ENCODE data around the gene APOO.
A peak's percentile ranks its signal among the peaks of the same experiment; 100 is the strongest.

Gene APOO

GRCh38 chrX:23936180-23936579 is 28.4 kb upstream of the APOO start:
- no peaks in the 10 kb centered on the region for H3K9me3 ChIP-seq (ENCODE audit: control insufficient read depth in 2 of 2, low read length in 2 of 2)
- H3K27ac ChIP-seq (ENCODE audit: low read depth in 2 of 2, low read length in 2 of 2) = no peak overlapping the region

GRCh38 chrX:23935106-23935505 is 27.4 kb upstream of the APOO start:
- Histone ChIP-seq H3K36me3 (ENCODE audit: control insufficient read depth in 2 of 2, insufficient read depth in 2 of 2, low read length in 2 of 2) (no peaks in the 10 kb centered on the region), H3K9me3 (ENCODE audit: control insufficient read depth in 2 of 2, low read length in 2 of 2) (no peaks in the 10 kb centered on the region), H3K4me1 (ENCODE audit: control insufficient read depth in 2 of 2, insufficient read depth in 2 of 2, low read length in 2 of 2) (peaks cover 0 to 3% of the 10 kb centered on the region in 2 donors), H3K27ac (ENCODE audit: low read depth in 2 of 2, low read length in 2 of 2) (no peak overlapping the region), H3K9ac (ENCODE audit: low read depth in 1 of 2, low read length in 2 of 2) (no peak overlapping the region), H3K4me3 (ENCODE audit: low read length in 2 of 2) (no peak overlapping the region), H3K27me3 (ENCODE audit: control insufficient read depth in 2 of 2, insufficient read depth in 2 of 2, low read length in 2 of 2) (peaks cover 4% of the 10 kb centered on the region in 2 donors)

More at GRCh38 chrX:23936180-23936579, 28.4 kb upstream of the APOO start:
- Histone ChIP-seq H3K27me3 (ENCODE audit: control insufficient read depth in 2 of 2, insufficient read depth in 2 of 2, low read length in 2 of 2) (peaks cover 4 to 7% of the 10 kb centered on the region in 2 donors), H3K36me3 (ENCODE audit: control insufficient read depth in 2 of 2, insufficient read depth in 2 of 2, low read length in 2 of 2) (no peaks in the 10 kb centered on the region), H3K4me1 (ENCODE audit: control insufficient read depth in 2 of 2, insufficient read depth in 2 of 2, low read length in 2 of 2) (peaks cover 0 to 2% of the 10 kb centered on the region in 2 donors), H3K9ac (ENCODE audit: low read depth in 1 of 2, low read length in 2 of 2) (no peak overlapping the region), H3K4me3 (ENCODE audit: low read length in 2 of 2) (no peak overlapping the region)

GRCh38 chrX:23932046-23932445 is 24.3 kb upstream of the APOO start:
- Histone ChIP-seq H3K36me3 (ENCODE audit: control insufficient read depth in 2 of 2, insufficient read depth in 2 of 2, low read length in 2 of 2) (no peaks in the 10 kb centered on the region), H3K27me3 (ENCODE audit: control insufficient read depth in 2 of 2, insufficient read depth in 2 of 2, low read length in 2 of 2) (peaks cover 2 to 7% of the 10 kb centered on the region in 2 donors), H3K9me3 (ENCODE audit: control insufficient read depth in 2 of 2, low read length in 2 of 2) (no peaks in the 10 kb centered on the region), H3K9ac (ENCODE audit: low read depth in 1 of 2, low read length in 2 of 2) (no peak overlapping the region), H3K4me3 (ENCODE audit: low read length in 2 of 2) (no peak overlapping the region), H3K27ac (ENCODE audit: low read depth in 2 of 2, low read length in 2 of 2) (no peak overlapping the region), H3K4me1 (ENCODE audit: control insufficient read depth in 2 of 2, insufficient read depth in 2 of 2, low read length in 2 of 2) (peaks cover 0 to 3% of the 10 kb centered on the region in 2 donors)

- no peak overlapping the region for H3K4me3 ChIP-seq (ENCODE audit: low read length in 2 of 2)
- H3K36me3 ChIP-seq (ENCODE audit: control insufficient read depth in 2 of 2, insufficient read depth in 2 of 2, low read length in 2 of 2) = no peaks in the 10 kb centered on the region
- H3K9ac ChIP-seq (ENCODE audit: low read depth in 1 of 2, low read length in 2 of 2) = no peak overlapping the region
- H3K27ac ChIP-seq (ENCODE audit: low read depth in 2 of 2, low read length in 2 of 2) = no peak overlapping the region
- peaks cover 0 to 3% of the 10 kb centered on the region in 2 donors for H3K4me1 ChIP-seq (ENCODE audit: control insufficient read depth in 2 of 2, insufficient read depth in 2 of 2, low read length in 2 of 2)
- no peaks in the 10 kb centered on the region for H3K9me3 ChIP-seq (ENCODE audit: control insufficient read depth in 2 of 2, low read length in 2 of 2)
- peaks cover 0 to 7% of the 10 kb centered on the region in 2 donors for H3K27me3 ChIP-seq (ENCODE audit: control insufficient read depth in 2 of 2, insufficient read depth in 2 of 2, low read length in 2 of 2)
Measured at GRCh38 chrX:23930894-23931604, 23.3 kb upstream of the APOO start.

GRCh38 chrX:23926015-23926414 is 18.3 kb upstream of the APOO start:
- no peaks in the 10 kb centered on the region for H3K36me3 ChIP-seq (ENCODE audit: control insufficient read depth in 2 of 2, insufficient read depth in 2 of 2, low read length in 2 of 2)
- no peak overlapping the region for H3K9ac ChIP-seq (ENCODE audit: low read depth in 1 of 2, low read length in 2 of 2)
- H3K9me3 ChIP-seq (ENCODE audit: control insufficient read depth in 2 of 2, low read length in 2 of 2) = no peaks in the 10 kb centered on the region
- no peak overlapping the region for H3K27ac ChIP-seq (ENCODE audit: low read depth in 2 of 2, low read length in 2 of 2)
- H3K27me3 ChIP-seq (ENCODE audit: control insufficient read depth in 2 of 2, insufficient read depth in 2 of 2, low read length in 2 of 2) = peaks cover 0 to 6% of the 10 kb centered on the region in 2 donors
- H3K4me3 ChIP-seq (ENCODE audit: low read length in 2 of 2) = no peak overlapping the region
- H3K4me1 ChIP-seq (ENCODE audit: control insufficient read depth in 2 of 2, insufficient read depth in 2 of 2, low read length in 2 of 2) = no peaks in the 10 kb centered on the region

- no peaks in the 10 kb centered on the region for H3K36me3 ChIP-seq (ENCODE audit: control insufficient read depth in 2 of 2, insufficient read depth in 2 of 2, low read length in 2 of 2)
- no peak overlapping the region for H3K9ac ChIP-seq (ENCODE audit: low read depth in 1 of 2, low read length in 2 of 2)
- H3K4me3 ChIP-seq (ENCODE audit: low read length in 2 of 2) = no peak overlapping the region
- peaks cover 0 to 2% of the 10 kb centered on the region in 2 donors for H3K9me3 ChIP-seq (ENCODE audit: control insufficient read depth in 2 of 2, low read length in 2 of 2)
- H3K4me1 ChIP-seq (ENCODE audit: control insufficient read depth in 2 of 2, insufficient read depth in 2 of 2, low read length in 2 of 2) = no peaks in the 10 kb centered on the region
- peaks cover 0 to 4% of the 10 kb centered on the region in 2 donors for H3K27me3 ChIP-seq (ENCODE audit: control insufficient read depth in 2 of 2, insufficient read depth in 2 of 2, low read length in 2 of 2)
- no peak overlapping the region for H3K27ac ChIP-seq (ENCODE audit: low read depth in 2 of 2, low read length in 2 of 2)
Measured at GRCh38 chrX:23919706-23920320, 12.1 kb upstream of the APOO start.

GRCh38 chrX:23919148-23919547 is 11.4 kb upstream of the APOO start:
- H3K36me3 ChIP-seq (ENCODE audit: control insufficient read depth in 2 of 2, insufficient read depth in 2 of 2, low read length in 2 of 2) = no peaks in the 10 kb centered on the region
- H3K27me3 ChIP-seq (ENCODE audit: control insufficient read depth in 2 of 2, insufficient read depth in 2 of 2, low read length in 2 of 2) = peaks cover 0 to 4% of the 10 kb centered on the region in 2 donors
- no peak overlapping the region for H3K9ac ChIP-seq (ENCODE audit: low read depth in 1 of 2, low read length in 2 of 2)
- H3K4me1 ChIP-seq (ENCODE audit: control insufficient read depth in 2 of 2, insufficient read depth in 2 of 2, low read length in 2 of 2) = no peaks in the 10 kb centered on the region
- no peak overlapping the region for H3K4me3 ChIP-seq (ENCODE audit: low read length in 2 of 2)
- H3K9me3 ChIP-seq (ENCODE audit: control insufficient read depth in 2 of 2, low read length in 2 of 2) = peaks cover 0 to 2% of the 10 kb centered on the region in 2 donors
- no peak overlapping the region for H3K27ac ChIP-seq (ENCODE audit: low read depth in 2 of 2, low read length in 2 of 2)

GRCh38 chrX:23911126-23911835 is 3.5 kb upstream of the APOO start:
- no peak overlapping the region for H3K9ac ChIP-seq (ENCODE audit: low read depth in 1 of 2, low read length in 2 of 2)
- H3K4me3 ChIP-seq (ENCODE audit: low read length in 2 of 2) = no peak overlapping the region
- H3K36me3 ChIP-seq (ENCODE audit: control insufficient read depth in 2 of 2, insufficient read depth in 2 of 2, low read length in 2 of 2) = no peaks in the 10 kb centered on the region
- H3K4me1 ChIP-seq (ENCODE audit: control insufficient read depth in 2 of 2, insufficient read depth in 2 of 2, low read length in 2 of 2) = peaks cover 0 to 5% of the 10 kb centered on the region in 2 donors
- H3K27me3 ChIP-seq (ENCODE audit: control insufficient read depth in 2 of 2, insufficient read depth in 2 of 2, low read length in 2 of 2) = no peaks in the 10 kb centered on the region
- H3K27ac ChIP-seq (ENCODE audit: low read depth in 2 of 2, low read length in 2 of 2) = peak overlapping the region in 1 of 2 donors; percentile 26
- no peaks in the 10 kb centered on the region for H3K9me3 ChIP-seq (ENCODE audit: control insufficient read depth in 2 of 2, low read length in 2 of 2)

- H3K9me3 ChIP-seq (ENCODE audit: control insufficient read depth in 2 of 2, low read length in 2 of 2) = no peaks in the 10 kb centered on the region
- peak overlapping the region; percentile 40 to 62 for H3K4me3 ChIP-seq (ENCODE audit: low read length in 2 of 2)
- no peaks in the 10 kb centered on the region for H3K36me3 ChIP-seq (ENCODE audit: control insufficient read depth in 2 of 2, insufficient read depth in 2 of 2, low read length in 2 of 2)
- H3K4me1 ChIP-seq (ENCODE audit: control insufficient read depth in 2 of 2, insufficient read depth in 2 of 2, low read length in 2 of 2) = peaks cover 0 to 8% of the 10 kb centered on the region in 2 donors
- H3K27ac ChIP-seq (ENCODE audit: low read depth in 2 of 2, low read length in 2 of 2) = peak overlapping the region; percentile 78 to 87
- no peaks in the 10 kb centered on the region for H3K27me3 ChIP-seq (ENCODE audit: control insufficient read depth in 2 of 2, insufficient read depth in 2 of 2, low read length in 2 of 2)
- peak overlapping the region; percentile 8 to 63 for H3K9ac ChIP-seq (ENCODE audit: low read depth in 1 of 2, low read length in 2 of 2)
Measured at GRCh38 chrX:23908219-23909004, 674 bp upstream of the APOO start.
